Gastroesophageal sphincter (tissue), 3 donors: ENCODE data around the gene PTPRN2.

Source experiments
- CTCF ChIP-seq, 4 experiments: fragments of 200-600 bp in 2 of 4; fragments of 450-650 bp in 2 of 4; sonication (generic) in 1 of 4; IDR thresholded peaks; one replicate each; pipeline ENCODE4 v1.5.1; 2017 to 2019; ENCODE audit warnings: antibody characterized with exemption in 4 of 4, mild to moderate bottlenecking in 2 of 4, moderate library complexity in 2 of 4
- POLR2A ChIP-seq, 2 donors: fragments of 450-650 bp; IDR thresholded peaks; one replicate each; pipeline ENCODE4 v1.6.1; 2017; ENCODE audit warnings: antibody characterized with exemption in 2 of 2, mild to moderate bottlenecking in 2 of 2, moderate library complexity in 1 of 2

- TF ChIP-seq POLR2A (IDR thresholded peaks at IDR 0.05), result no peak
- TF ChIP-seq CTCF (IDR thresholded peaks at IDR 0.05), result no peak
Observed at GRCh38 chr7:157494506-157495176, 1093.0 kb downstream of the PTPRN2 start.
